Measurements from ENCODE around the gene HEBP1. TPM values are rescaled to one million over a fixed set of nuclear protein-coding genes. Genes with fewer than 3 reads are reported as not detected.

Gene HEBP1
- polyA plus RNA-seq, 1 donor (not counting 4 experiments of a cell fraction or from before 2014, with no cell fraction given): 24.8 TPM

DNA sequence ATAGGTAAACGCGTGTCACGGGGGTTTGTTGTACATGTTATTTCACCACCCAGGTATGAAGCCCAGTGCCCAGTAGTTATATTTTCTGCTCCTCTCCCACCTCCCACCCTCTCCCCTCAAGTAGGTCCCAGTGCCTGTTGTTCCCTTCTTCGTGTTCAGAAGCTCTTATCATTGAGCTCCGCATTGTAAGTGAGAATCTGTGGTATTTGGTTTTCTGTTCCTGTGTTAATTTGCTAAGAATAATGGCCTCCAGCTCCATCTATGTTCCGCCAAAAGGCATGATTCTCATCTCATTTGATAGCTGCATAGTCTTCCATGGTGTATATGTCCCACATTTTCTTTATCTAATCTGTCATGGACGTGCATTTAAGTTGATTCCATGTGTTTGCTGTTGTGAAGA, 41.2 kb downstream of the HEBP1 start:
- Histone ChIP-seq H3K36me3 (ENCODE audit: control insufficient read depth in 2 of 2, extremely low read depth in 1 of 2, insufficient read depth in 2 of 2, low read length in 2 of 2) (no peaks in the 10 kb centered on the region), H3K9ac (ENCODE audit: control insufficient read depth, extremely low read depth, insufficient read depth, low read length) (no peak overlapping the region), H3K27me3 (ENCODE audit: control insufficient read depth, extremely low read depth, insufficient read depth, low read length) (no peaks in the 10 kb centered on the region), H3K4me3 (ENCODE audit: control insufficient read depth in 2 of 3, extremely low read depth in 1 of 3, insufficient read depth in 2 of 3, low read depth in 1 of 3, low read length in 3 of 3) (no peak overlapping the region), H3K27ac (ENCODE audit: control insufficient read depth, insufficient read depth, low read length) (no peak overlapping the region), H3K4me2 (ENCODE audit: control insufficient read depth, extremely low read depth, insufficient read depth, low read depth, low read length) (no peak overlapping the region), H4K20me1 (ENCODE audit: control insufficient read depth, extremely low read depth, insufficient read depth, low read length) (no peaks in the 10 kb centered on the region), H2AFZ (ENCODE audit: control insufficient read depth, low read length) (no peak overlapping the region), H3K9me1 (ENCODE audit: control insufficient read depth, extremely low read depth, insufficient read depth, low read length) (no peaks in the 10 kb centered on the region), H3K4me1 (ENCODE audit: control insufficient read depth, extremely low read depth, insufficient read depth, low read length) (no peaks in the 10 kb centered on the region), H3K9me3 (ENCODE audit: control insufficient read depth, low read depth, low read length) (no peaks in the 10 kb centered on the region), H3K79me2 (ENCODE audit: control insufficient read depth, insufficient read depth, low read length) (no peaks in the 10 kb centered on the region)
- peak; percentile 34 for FAIRE-seq
- no peak for DNase-seq (ENCODE audit: low read depth, low spot score)
- dilution Hi-C loops (cut with MboI; ENCODE audit: extremely low pct_ligation_motif_present, low sequenced_read_pairs): no loop called here
- TF ChIP-seq, protein P1, sequence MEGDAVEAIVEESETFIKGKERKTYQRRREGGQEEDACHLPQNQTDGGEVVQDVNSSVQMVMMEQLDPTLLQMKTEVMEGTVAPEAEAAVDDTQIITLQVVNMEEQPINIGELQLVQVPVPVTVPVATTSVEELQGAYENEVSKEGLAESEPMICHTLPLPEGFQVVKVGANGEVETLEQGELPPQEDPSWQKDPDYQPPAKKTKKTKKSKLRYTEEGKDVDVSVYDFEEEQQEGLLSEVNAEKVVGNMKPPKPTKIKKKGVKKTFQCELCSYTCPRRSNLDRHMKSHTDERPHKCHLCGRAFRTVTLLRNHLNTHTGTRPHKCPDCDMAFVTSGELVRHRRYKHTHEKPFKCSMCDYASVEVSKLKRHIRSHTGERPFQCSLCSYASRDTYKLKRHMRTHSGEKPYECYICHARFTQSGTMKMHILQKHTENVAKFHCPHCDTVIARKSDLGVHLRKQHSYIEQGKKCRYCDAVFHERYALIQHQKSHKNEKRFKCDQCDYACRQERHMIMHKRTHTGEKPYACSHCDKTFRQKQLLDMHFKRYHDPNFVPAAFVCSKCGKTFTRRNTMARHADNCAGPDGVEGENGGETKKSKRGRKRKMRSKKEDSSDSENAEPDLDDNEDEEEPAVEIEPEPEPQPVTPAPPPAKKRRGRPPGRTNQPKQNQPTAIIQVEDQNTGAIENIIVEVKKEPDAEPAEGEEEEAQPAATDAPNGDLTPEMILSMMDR (optimal IDR thresholded peaks at IDR 0.05 in 1 of 3, IDR thresholded peaks at IDR 0.05 in 1 of 3, conservative IDR thresholded peaks at IDR 0.05 in 1 of 3; ENCODE audit: extremely low read depth in 1 of 3, insufficient read depth in 2 of 3, low read length in 3 of 3): no peak
- no peak for TF ChIP-seq EZH2 (IDR thresholded peaks at IDR 0.05; ENCODE audit: low read length)

DNA sequence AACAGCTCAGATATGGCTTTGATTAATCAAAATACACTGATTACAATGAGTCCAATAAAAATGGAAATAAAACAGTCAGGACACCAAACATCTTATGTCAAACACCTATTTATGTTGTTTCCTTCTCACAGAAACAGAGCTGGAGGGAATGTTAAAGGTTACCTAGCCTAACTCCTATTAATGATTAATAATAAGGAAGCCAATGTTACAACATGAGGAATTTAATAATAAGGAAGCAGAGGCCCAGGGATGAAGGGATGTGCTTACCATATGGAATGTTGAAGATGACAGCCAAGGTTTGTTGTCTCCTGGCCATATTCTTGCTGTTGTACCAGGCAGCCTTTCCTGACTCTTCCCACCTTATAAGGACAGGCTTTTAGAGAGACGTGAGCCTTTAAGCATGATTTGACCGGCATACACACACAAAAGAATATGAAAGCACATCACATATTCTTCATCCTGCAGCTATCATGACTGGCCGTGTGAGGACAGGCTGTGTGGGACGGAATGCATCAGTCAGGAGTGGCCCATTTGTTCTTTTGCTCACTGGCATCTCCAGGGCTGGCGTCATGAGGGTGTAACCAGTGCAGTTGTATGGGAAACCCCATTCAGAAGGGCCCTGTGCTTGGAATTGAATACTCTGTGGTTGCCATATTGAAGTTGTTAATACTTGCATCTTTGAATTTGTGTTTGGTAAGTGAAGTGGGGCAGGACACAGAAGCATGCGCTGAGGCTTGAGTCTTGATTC, 45.0 kb downstream of the HEBP1 start:
- FAIRE-seq: no peak
- no peaks in the 10 kb centered on the region for H3K36me3 ChIP-seq (ENCODE audit: control insufficient read depth in 2 of 2, extremely low read depth in 1 of 2, insufficient read depth in 2 of 2, low read length in 2 of 2)
- H3K4me2 ChIP-seq (ENCODE audit: control insufficient read depth, extremely low read depth, insufficient read depth, low read depth, low read length): no peak overlapping the region
- H3K9me1 ChIP-seq (ENCODE audit: control insufficient read depth, extremely low read depth, insufficient read depth, low read length): no peaks in the 10 kb centered on the region
- H4K20me1 ChIP-seq (ENCODE audit: control insufficient read depth, extremely low read depth, insufficient read depth, low read length): no peaks in the 10 kb centered on the region
- H3K4me3 ChIP-seq (ENCODE audit: control insufficient read depth in 2 of 3, extremely low read depth in 1 of 3, insufficient read depth in 2 of 3, low read depth in 1 of 3, low read length in 3 of 3): no peak overlapping the region
- H3K27me3 ChIP-seq (ENCODE audit: control insufficient read depth, extremely low read depth, insufficient read depth, low read length): no peaks in the 10 kb centered on the region
- TF ChIP-seq, protein P1 (optimal IDR thresholded peaks at IDR 0.05 in 1 of 3, IDR thresholded peaks at IDR 0.05 in 1 of 3, conservative IDR thresholded peaks at IDR 0.05 in 1 of 3; ENCODE audit: extremely low read depth in 1 of 3, insufficient read depth in 2 of 3, low read length in 3 of 3): no peak
- TF ChIP-seq EZH2 (IDR thresholded peaks at IDR 0.05; ENCODE audit: low read length): no peak
- no peaks in the 10 kb centered on the region for H3K9me3 ChIP-seq (ENCODE audit: control insufficient read depth, low read depth, low read length)
- H2AFZ ChIP-seq (ENCODE audit: control insufficient read depth, low read length): no peak overlapping the region
- dilution Hi-C loops (cut with MboI; ENCODE audit: extremely low pct_ligation_motif_present, low sequenced_read_pairs): no loop called here
- H3K79me2 ChIP-seq (ENCODE audit: control insufficient read depth, insufficient read depth, low read length): no peaks in the 10 kb centered on the region
- no peak for DNase-seq (ENCODE audit: low read depth, low spot score)
- H3K27ac ChIP-seq (ENCODE audit: control insufficient read depth, insufficient read depth, low read length): no peak overlapping the region
- H3K9ac ChIP-seq (ENCODE audit: control insufficient read depth, extremely low read depth, insufficient read depth, low read length): no peak overlapping the region
- H3K4me1 ChIP-seq (ENCODE audit: control insufficient read depth, extremely low read depth, insufficient read depth, low read length): peaks cover 6% of the 10 kb centered on the region
